ENCODE measurements around the gene CEP135.

Gene CEP135

GRCh38 chr4:55903577-55903976 is 45.2 kb upstream of the CEP135 start (continued):
- TF ChIP-seq ISL1 (CRISPR knock-in tag; IDR thresholded peaks at IDR 0.05) = peak; percentile 93
- peak; percentile 97 for TF ChIP-seq TCF4 (CRISPR knock-in tag; IDR thresholded peaks at IDR 0.05; ENCODE audit: borderline replicate concordance)
- TF ChIP-seq ZNF8 (CRISPR knock-in tag; IDR thresholded peaks at IDR 0.05) = 0 out of 2 replicates have a peak, but pooled peaks have one; percentile 19
- no peak for TF ChIP-seq GLIS3 (CRISPR knock-in tag; IDR thresholded peaks at IDR 0.05)
- 0 out of 2 replicates have a peak, but pooled peaks have one; percentile 37 for TF ChIP-seq ZC3H10 (CRISPR knock-in tag; IDR thresholded peaks at IDR 0.05)
- no peak for TF ChIP-seq ZFP30 (CRISPR knock-in tag; IDR thresholded peaks at IDR 0.05)
- TF ChIP-seq ZFP3 (CRISPR knock-in tag; IDR thresholded peaks at IDR 0.05) = no peak
- TF ChIP-seq, protein P1, sequence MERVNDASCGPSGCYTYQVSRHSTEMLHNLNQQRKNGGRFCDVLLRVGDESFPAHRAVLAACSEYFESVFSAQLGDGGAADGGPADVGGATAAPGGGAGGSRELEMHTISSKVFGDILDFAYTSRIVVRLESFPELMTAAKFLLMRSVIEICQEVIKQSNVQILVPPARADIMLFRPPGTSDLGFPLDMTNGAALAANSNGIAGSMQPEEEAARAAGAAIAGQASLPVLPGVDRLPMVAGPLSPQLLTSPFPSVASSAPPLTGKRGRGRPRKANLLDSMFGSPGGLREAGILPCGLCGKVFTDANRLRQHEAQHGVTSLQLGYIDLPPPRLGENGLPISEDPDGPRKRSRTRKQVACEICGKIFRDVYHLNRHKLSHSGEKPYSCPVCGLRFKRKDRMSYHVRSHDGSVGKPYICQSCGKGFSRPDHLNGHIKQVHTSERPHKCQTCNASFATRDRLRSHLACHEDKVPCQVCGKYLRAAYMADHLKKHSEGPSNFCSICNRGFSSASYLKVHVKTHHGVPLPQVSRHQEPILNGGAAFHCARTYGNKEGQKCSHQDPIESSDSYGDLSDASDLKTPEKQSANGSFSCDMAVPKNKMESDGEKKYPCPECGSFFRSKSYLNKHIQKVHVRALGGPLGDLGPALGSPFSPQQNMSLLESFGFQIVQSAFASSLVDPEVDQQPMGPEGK (CRISPR knock-in tag; IDR thresholded peaks at IDR 0.05; ENCODE audit: borderline replicate concordance) = no peak
- TF ChIP-seq SNAI2 (CRISPR knock-in tag; IDR thresholded peaks at IDR 0.05) = peak; percentile 84; the same call in 1 of the 2 replicates
- TF ChIP-seq BACH2 (CRISPR knock-in tag; IDR thresholded peaks at IDR 0.05; ENCODE audit: borderline replicate concordance) = no peak
- no peak for TF ChIP-seq ZNF565 (CRISPR knock-in tag; conservative IDR thresholded peaks at IDR 0.05; ENCODE audit: low read depth)
- TF ChIP-seq ESRRG (CRISPR knock-in tag; IDR thresholded peaks at IDR 0.05) = 0 out of 2 replicates have a peak, but pooled peaks have one; percentile 24
- TF ChIP-seq OSR1 (CRISPR knock-in tag; IDR thresholded peaks at IDR 0.05) = no peak
- TF ChIP-seq, protein P2, sequence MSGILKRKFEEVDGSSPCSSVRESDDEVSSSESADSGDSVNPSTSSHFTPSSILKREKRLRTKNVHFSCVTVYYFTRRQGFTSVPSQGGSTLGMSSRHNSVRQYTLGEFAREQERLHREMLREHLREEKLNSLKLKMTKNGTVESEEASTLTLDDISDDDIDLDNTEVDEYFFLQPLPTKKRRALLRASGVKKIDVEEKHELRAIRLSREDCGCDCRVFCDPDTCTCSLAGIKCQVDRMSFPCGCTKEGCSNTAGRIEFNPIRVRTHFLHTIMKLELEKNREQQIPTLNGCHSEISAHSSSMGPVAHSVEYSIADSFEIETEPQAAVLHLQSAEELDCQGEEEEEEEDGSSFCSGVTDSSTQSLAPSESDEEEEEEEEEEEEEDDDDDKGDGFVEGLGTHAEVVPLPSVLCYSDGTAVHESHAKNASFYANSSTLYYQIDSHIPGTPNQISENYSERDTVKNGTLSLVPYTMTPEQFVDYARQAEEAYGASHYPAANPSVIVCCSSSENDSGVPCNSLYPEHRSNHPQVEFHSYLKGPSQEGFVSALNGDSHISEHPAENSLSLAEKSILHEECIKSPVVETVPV (CRISPR knock-in tag; IDR thresholded peaks at IDR 0.05) = peak; percentile 95; the same call in 1 of the 2 replicates
- TF ChIP-seq, protein P3, sequence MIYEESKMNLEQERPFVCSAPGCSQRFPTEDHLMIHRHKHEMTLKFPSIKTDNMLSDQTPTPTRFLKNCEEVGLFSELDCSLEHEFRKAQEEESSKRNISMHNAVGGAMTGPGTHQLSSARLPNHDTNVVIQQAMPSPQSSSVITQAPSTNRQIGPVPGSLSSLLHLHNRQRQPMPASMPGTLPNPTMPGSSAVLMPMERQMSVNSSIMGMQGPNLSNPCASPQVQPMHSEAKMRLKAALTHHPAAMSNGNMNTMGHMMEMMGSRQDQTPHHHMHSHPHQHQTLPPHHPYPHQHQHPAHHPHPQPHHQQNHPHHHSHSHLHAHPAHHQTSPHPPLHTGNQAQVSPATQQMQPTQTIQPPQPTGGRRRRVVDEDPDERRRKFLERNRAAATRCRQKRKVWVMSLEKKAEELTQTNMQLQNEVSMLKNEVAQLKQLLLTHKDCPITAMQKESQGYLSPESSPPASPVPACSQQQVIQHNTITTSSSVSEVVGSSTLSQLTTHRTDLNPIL (CRISPR knock-in tag; IDR thresholded peaks at IDR 0.05; ENCODE audit: low read depth) = peak; percentile 68

DNA sequence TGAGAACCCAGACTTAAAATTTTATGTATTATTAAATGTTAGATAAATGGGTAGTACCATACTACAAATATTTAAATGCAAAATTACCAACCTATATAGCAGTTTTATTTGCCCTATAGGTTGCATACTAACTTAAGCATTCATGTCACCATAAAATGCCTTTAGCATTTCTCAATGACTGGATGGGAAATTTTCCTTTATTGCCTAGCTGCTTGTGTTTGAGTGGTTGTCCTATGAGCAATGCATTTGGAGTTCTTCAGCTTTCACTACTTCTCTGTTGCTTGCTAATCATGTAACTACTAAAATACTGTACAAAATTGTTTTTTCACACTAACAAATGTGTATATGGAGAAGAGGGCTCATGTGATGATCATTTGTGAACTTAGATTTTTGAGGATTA is 44.2 kb upstream of the CEP135 start:
- TF ChIP-seq TCF4 (CRISPR knock-in tag; IDR thresholded peaks at IDR 0.05; ENCODE audit: borderline replicate concordance) (no peak), ESRRG (CRISPR knock-in tag; IDR thresholded peaks at IDR 0.05) (no peak)
- TF ChIP-seq, protein P4, sequence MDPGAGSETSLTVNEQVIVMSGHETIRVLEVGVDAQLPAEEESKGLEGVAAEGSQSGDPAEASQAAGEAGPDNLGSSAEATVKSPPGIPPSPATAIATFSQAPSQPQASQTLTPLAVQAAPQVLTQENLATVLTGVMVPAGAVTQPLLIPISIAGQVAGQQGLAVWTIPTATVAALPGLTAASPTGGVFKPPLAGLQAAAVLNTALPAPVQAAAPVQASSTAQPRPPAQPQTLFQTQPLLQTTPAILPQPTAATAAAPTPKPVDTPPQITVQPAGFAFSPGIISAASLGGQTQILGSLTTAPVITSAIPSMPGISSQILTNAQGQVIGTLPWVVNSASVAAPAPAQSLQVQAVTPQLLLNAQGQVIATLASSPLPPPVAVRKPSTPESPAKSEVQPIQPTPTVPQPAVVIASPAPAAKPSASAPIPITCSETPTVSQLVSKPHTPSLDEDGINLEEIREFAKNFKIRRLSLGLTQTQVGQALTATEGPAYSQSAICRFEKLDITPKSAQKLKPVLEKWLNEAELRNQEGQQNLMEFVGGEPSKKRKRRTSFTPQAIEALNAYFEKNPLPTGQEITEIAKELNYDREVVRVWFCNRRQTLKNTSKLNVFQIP (CRISPR knock-in tag; IDR thresholded peaks at IDR 0.05; ENCODE audit: borderline replicate concordance, low read depth) = no peak
- ATAC-seq = no peak

- no peak for ATAC-seq
- TF ChIP-seq TOX (CRISPR knock-in tag; IDR thresholded peaks at IDR 0.05; ENCODE audit: borderline replicate concordance) = no peak
- no peak for TF ChIP-seq ARNTL (CRISPR knock-in tag; IDR thresholded peaks at IDR 0.05; ENCODE audit: borderline replicate concordance, low read depth)
- no peak for TF ChIP-seq TCF4 (CRISPR knock-in tag; IDR thresholded peaks at IDR 0.05; ENCODE audit: borderline replicate concordance)
- no peak for TF ChIP-seq ZNF8 (CRISPR knock-in tag; IDR thresholded peaks at IDR 0.05)
- no peak for TF ChIP-seq BACH2 (CRISPR knock-in tag; IDR thresholded peaks at IDR 0.05; ENCODE audit: borderline replicate concordance)
- TF ChIP-seq ZFP3 (CRISPR knock-in tag; IDR thresholded peaks at IDR 0.05) = no peak
- no peak for TF ChIP-seq ESRRG (CRISPR knock-in tag; IDR thresholded peaks at IDR 0.05)
- no peak for TF ChIP-seq ZNF70 (CRISPR knock-in tag; IDR thresholded peaks at IDR 0.05)
- no peak for TF ChIP-seq GLIS3 (CRISPR knock-in tag; IDR thresholded peaks at IDR 0.05)
- TF ChIP-seq ISL1 (CRISPR knock-in tag; IDR thresholded peaks at IDR 0.05) = no peak
- no peak for TF ChIP-seq PPARA (CRISPR knock-in tag; IDR thresholded peaks at IDR 0.05; ENCODE audit: borderline replicate concordance)
- TF ChIP-seq TSHZ2 (CRISPR knock-in tag; IDR thresholded peaks at IDR 0.05) = no peak
- TF ChIP-seq SNAI2 (CRISPR knock-in tag; IDR thresholded peaks at IDR 0.05) = no peak
These were observed 42.4 kb upstream of the CEP135 start for GRCh38 chr4:55906323-55906722.

All from SK-N-SH treated with all-trans-retinoic acid at 6 μM for 48 hours (cell line).